ENCODE data around the gene SIRT2.

- TF ChIP-seq EZH2 (IDR thresholded peaks at IDR 0.05) = no peak
- no peak for TF ChIP-seq FOXP2 (optimal IDR thresholded peaks at IDR 0.05; ENCODE audit: control extremely low read depth, extremely low read length, insufficient read depth)
- TF ChIP-seq POLR2AphosphoS5 (IDR thresholded peaks at IDR 0.05; ENCODE audit: borderline replicate concordance, low read depth, low read length) = no peak; the same call in 1 of the 2 replicates
These were observed 58.8 kb downstream of the SIRT2 start for GRCh38 chr19:38840583-38840968.

Data from SK-N-MC (cell line).